Measurements from ENCODE around the gene RANBP17.

DNA sequence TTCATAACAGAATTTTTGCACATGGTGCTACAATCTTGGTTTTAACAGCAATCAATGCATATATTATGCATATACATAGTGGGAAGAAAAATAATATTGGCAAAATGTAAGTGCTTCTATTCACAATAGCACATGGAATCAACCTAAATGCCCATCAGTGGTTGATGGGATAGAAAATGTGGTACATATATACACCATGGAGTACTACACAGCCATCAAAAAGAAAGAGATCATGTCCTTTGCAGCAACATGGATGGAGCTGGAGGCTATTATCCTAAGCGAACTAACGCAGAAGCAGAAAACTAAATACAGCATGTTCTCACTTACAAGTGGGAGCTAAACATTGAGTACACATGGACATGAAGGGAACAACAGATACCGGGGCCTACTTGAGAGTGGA is 410.0 kb downstream of the RANBP17 start:
- TF ChIP-seq CTCF (IDR thresholded peaks at IDR 0.05) (no peak), POLR2A (IDR thresholded peaks at IDR 0.05) (no peak), EP300 (IDR thresholded peaks at IDR 0.05; ENCODE audit: low read depth) (no peak), POLR2AphosphoS5 (IDR thresholded peaks at IDR 0.05) (no peak)
